ENCODE results near the gene PCDHA1. TPM values are rescaled to one million over a fixed set of nuclear protein-coding genes. Genes with fewer than 3 reads are reported as not detected.

PCDHA1 gene
- total RNA-seq, 2 experiments from 2014 or later = not detected

GRCh38 chr5:140925806-140926442 is 140.0 kb downstream of the PCDHA1 start, which contains the start of gene PCDHAC1:
Gene PCDHAC1, plus strand, starts transcription at chr5:140926299. Its CDS starts 594 bp downstream, at chr5:140926893.
- H3K27ac Mint-ChIP-seq = no peak within 1 kb of the TSS
- intact Hi-C loops (cut with micrococcal nuclease) = loop anchor here (2.0 kb wide), 1 partner anchor 115 kb away; no protein-coding TSS in a partner anchor
- CTCF ChIA-PET = no interaction called here
- no peak for DNase-seq
- peaks cover 55% of the 10 kb centered on the region for H3K27me3 Mint-ChIP-seq (ENCODE audit: low read depth)
- peak within 1 kb of the TSS; percentile 38 for H3K4me3 Mint-ChIP-seq
- peaks cover 8% of the 10 kb centered on the region for H3K4me1 Mint-ChIP-seq (ENCODE audit: low read depth)
- no peaks in the 10 kb centered on the region for H3K36me3 Mint-ChIP-seq (ENCODE audit: low read depth)
- no peaks in the 10 kb centered on the region for H3K9me3 Mint-ChIP-seq

GRCh38 chr5:140926443-140927227 is 140.7 kb downstream of the PCDHA1 start:
- Mint-ChIP-seq H3K27ac (no peak overlapping the region), H3K27me3 (ENCODE audit: low read depth) (peaks cover 52% of the 10 kb centered on the region), H3K4me1 (ENCODE audit: low read depth) (peaks cover 8% of the 10 kb centered on the region), H3K4me3 (peak overlapping the region; percentile 38), H3K36me3 (ENCODE audit: low read depth) (no peaks in the 10 kb centered on the region), H3K9me3 (no peaks in the 10 kb centered on the region)
- intact Hi-C loops (cut with micrococcal nuclease) = loop anchor here (2.0 kb wide), 1 partner anchor 114 kb away; no protein-coding TSS in a partner anchor
- peak; percentile 44 for DNase-seq
- CTCF ChIA-PET = no interaction called here

- peaks cover 49% of the 10 kb centered on the region for H3K27me3 Mint-ChIP-seq (ENCODE audit: low read depth)
- intact Hi-C loops (cut with micrococcal nuclease) = loop anchor here (2.0 kb wide), 1 partner anchor 114 kb away; no protein-coding TSS in a partner anchor
- no peak overlapping the region for H3K27ac Mint-ChIP-seq
- peak overlapping the region; percentile 38 for H3K4me3 Mint-ChIP-seq
- no peaks in the 10 kb centered on the region for H3K36me3 Mint-ChIP-seq (ENCODE audit: low read depth)
- CTCF ChIA-PET = no interaction called here
- peaks cover 8% of the 10 kb centered on the region for H3K4me1 Mint-ChIP-seq (ENCODE audit: low read depth)
- H3K9me3 Mint-ChIP-seq = no peaks in the 10 kb centered on the region
- no peak for DNase-seq
These were observed 141.3 kb downstream of the PCDHA1 start for GRCh38 chr5:140927228-140927573.

DNA sequence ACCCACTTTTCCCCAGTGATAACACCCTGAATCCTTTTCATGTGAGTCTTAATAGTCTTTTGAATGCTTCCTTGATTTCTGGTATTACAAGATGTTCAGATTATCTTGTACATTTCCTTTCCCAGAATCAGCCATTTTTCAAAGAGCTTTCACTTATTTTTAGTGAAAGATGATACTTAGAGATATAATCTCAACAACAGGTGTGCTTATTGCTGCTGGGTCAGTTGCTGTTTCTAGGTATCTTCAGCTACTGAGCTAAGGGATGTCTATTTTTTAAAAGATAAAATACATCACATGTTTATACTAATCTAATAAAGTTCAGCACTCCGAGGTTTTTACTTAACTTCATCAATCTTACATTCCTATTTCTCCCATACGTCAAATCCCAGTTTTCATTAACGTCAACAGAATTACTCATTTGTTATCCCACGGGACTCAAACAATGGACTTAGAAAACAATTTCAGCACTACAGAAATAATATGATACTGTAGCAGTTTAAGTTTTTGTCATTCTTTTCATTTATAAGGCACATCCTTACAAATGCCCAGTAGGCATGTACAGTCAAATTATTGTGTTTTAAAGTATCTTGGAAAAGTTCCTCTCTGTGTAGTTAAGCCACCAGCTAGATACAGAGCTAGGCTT is 149.1 kb downstream of the PCDHA1 start:
- H3K4me3 Mint-ChIP-seq = no peak overlapping the region
- intact Hi-C loops (cut with micrococcal nuclease) = no loop called here
- H3K27ac Mint-ChIP-seq = no peak overlapping the region
- H3K4me1 Mint-ChIP-seq (ENCODE audit: low read depth) = no peaks in the 10 kb centered on the region
- peaks cover 4% of the 10 kb centered on the region for H3K27me3 Mint-ChIP-seq (ENCODE audit: low read depth)
- H3K9me3 Mint-ChIP-seq = no peaks in the 10 kb centered on the region
- H3K36me3 Mint-ChIP-seq (ENCODE audit: low read depth) = no peaks in the 10 kb centered on the region
- no peak for DNase-seq
- CTCF ChIA-PET = no interaction called here

DNA sequence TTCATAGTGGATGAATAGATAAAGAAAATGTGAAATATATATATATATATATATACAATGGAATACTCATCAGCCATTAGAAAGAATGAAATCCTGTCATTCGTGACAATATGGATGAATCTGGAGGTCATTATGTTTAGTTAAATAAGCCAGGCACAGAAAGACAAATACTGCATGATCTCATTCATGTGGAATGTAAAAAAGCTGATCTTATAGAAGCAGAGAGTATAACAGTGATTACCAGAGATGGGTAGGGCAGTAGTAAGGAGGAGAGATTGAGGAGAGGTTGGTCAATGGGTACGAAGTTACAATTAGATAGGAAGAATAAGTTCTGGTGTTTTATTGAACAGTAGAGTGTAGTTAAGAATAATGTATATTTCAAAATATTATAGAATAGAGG is 160.6 kb downstream of the PCDHA1 start:
- no peaks in the 10 kb centered on the region for H3K4me1 Mint-ChIP-seq (ENCODE audit: low read depth)
- no peaks in the 10 kb centered on the region for H3K27me3 Mint-ChIP-seq (ENCODE audit: low read depth)
- intact Hi-C loops (cut with micrococcal nuclease) = no loop called here

GRCh38 chr5:140951636-140952035 is 165.7 kb downstream of the PCDHA1 start:
- Mint-ChIP-seq H3K36me3 (ENCODE audit: low read depth) (no peaks in the 10 kb centered on the region), H3K9me3 (peaks cover 5% of the 10 kb centered on the region), H3K4me3 (no peak overlapping the region), H3K4me1 (ENCODE audit: low read depth) (no peaks in the 10 kb centered on the region), H3K27ac (no peak overlapping the region), H3K27me3 (ENCODE audit: low read depth) (peaks cover 3% of the 10 kb centered on the region)
- intact Hi-C loops (cut with micrococcal nuclease) = no loop called here
- DNase-seq = no peak
- CTCF ChIA-PET = no interaction called here

More for the DNA sequence above, 160.6 kb downstream of the PCDHA1 start:
- Mint-ChIP-seq H3K36me3 (ENCODE audit: low read depth) (no peaks in the 10 kb centered on the region), H3K27ac (no peak overlapping the region), H3K4me3 (no peak overlapping the region), H3K9me3 (peaks cover 4% of the 10 kb centered on the region)
- CTCF ChIA-PET = no interaction called here
- no peak for DNase-seq

GRCh38 chr5:140953234-140953633 is 167.3 kb downstream of the PCDHA1 start:
- Mint-ChIP-seq H3K36me3 (ENCODE audit: low read depth) (no peaks in the 10 kb centered on the region), H3K27ac (no peak overlapping the region), H3K27me3 (ENCODE audit: low read depth) (peaks cover 3% of the 10 kb centered on the region), H3K9me3 (peaks cover 4% of the 10 kb centered on the region), H3K4me3 (no peak overlapping the region), H3K4me1 (ENCODE audit: low read depth) (no peaks in the 10 kb centered on the region)
- intact Hi-C loops (cut with micrococcal nuclease) = no loop called here
- DNase-seq = no peak
- CTCF ChIA-PET = no interaction called here

- Mint-ChIP-seq H3K27me3 (ENCODE audit: low read depth) (peaks cover 38% of the 10 kb centered on the region), H3K36me3 (ENCODE audit: low read depth) (no peaks in the 10 kb centered on the region), H3K4me1 (ENCODE audit: low read depth) (peaks cover 4% of the 10 kb centered on the region), H3K9me3 (no peaks in the 10 kb centered on the region), H3K4me3 (no peak overlapping the region), H3K27ac (no peak overlapping the region)
- CTCF ChIA-PET = no interaction called here
- intact Hi-C loops (cut with micrococcal nuclease) = no loop called here
- DNase-seq = no peak
These were observed 176.2 kb downstream of the PCDHA1 start for GRCh38 chr5:140962190-140962589.

GRCh38 chr5:140964356-140964755 is 178.4 kb downstream of the PCDHA1 start:
- no peaks in the 10 kb centered on the region for H3K9me3 Mint-ChIP-seq
- intact Hi-C loops (cut with micrococcal nuclease) = no loop called here

DNA sequence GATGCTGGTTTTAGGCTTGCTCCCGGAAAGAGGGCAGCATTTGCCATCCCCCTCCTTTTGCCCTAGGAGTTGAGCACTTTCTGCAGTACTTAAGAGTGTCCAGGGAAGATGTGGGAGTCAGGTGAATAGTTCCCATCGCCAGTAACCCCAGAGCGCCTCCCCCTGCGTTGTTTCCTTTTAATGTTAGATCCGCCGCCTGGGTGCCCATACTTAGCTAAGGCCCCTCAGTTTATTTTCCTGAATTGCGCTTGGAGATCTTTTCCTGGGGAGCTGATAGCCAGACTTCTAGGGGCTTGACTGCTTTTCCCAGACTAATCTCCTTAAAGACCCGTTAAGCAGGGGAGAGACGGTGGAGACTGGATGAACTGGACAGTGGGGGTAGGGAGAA is 180.0 kb downstream of the PCDHA1 start:
- peaks cover 4% of the 10 kb centered on the region for H3K4me1 Mint-ChIP-seq (ENCODE audit: low read depth)
- no peak for DNase-seq
- no peaks in the 10 kb centered on the region for H3K9me3 Mint-ChIP-seq
- no peak overlapping the region for H3K27ac Mint-ChIP-seq
- H3K36me3 Mint-ChIP-seq (ENCODE audit: low read depth) = no peaks in the 10 kb centered on the region
- CTCF ChIA-PET = no interaction called here
- peaks cover 43% of the 10 kb centered on the region for H3K27me3 Mint-ChIP-seq (ENCODE audit: low read depth)
- H3K4me3 Mint-ChIP-seq = no peak overlapping the region
- intact Hi-C loops (cut with micrococcal nuclease) = no loop called here

More at GRCh38 chr5:140964356-140964755, 178.4 kb downstream of the PCDHA1 start:
- Mint-ChIP-seq H3K36me3 (ENCODE audit: low read depth) (no peaks in the 10 kb centered on the region), H3K4me1 (ENCODE audit: low read depth) (peaks cover 4% of the 10 kb centered on the region), H3K4me3 (no peak overlapping the region), H3K27me3 (ENCODE audit: low read depth) (peaks cover 47% of the 10 kb centered on the region), H3K27ac (no peak overlapping the region)
- CTCF ChIA-PET = no interaction called here
- DNase-seq = no peak

GRCh38 chr5:140966293-140967225 is 180.6 kb downstream of the PCDHA1 start, which contains the start of gene PCDHAC2:
Gene PCDHAC2, plus strand, starts transcription at chr5:140966476. Its CDS starts 291 bp downstream, at chr5:140966767.
- no peak for DNase-seq
- H3K27me3 Mint-ChIP-seq (ENCODE audit: low read depth) = peaks cover 39% of the 10 kb centered on the region
- CTCF ChIA-PET = no interaction called here
- no peaks in the 10 kb centered on the region for H3K36me3 Mint-ChIP-seq (ENCODE audit: low read depth)
- intact Hi-C loops (cut with micrococcal nuclease) = no loop called here
- no peak within 1 kb of the TSS for H3K4me3 Mint-ChIP-seq
- H3K27ac Mint-ChIP-seq = no peak within 1 kb of the TSS
- peaks cover 4% of the 10 kb centered on the region for H3K4me1 Mint-ChIP-seq (ENCODE audit: low read depth)
- no peaks in the 10 kb centered on the region for H3K9me3 Mint-ChIP-seq

Data from activated naive CD4-positive, alpha-beta T cell treated with anti-CD3 and anti-CD28 coated beads for 36 hours (primary cell).